ENCODE data around the gene TMEM72. TPM values are rescaled to one million over a fixed set of nuclear protein-coding genes. Genes with fewer than 3 reads are reported as not detected.

The TMEM72 gene
- total and polyA plus RNA-seq, 5 donors from 2014 or later: not detected

DNA sequence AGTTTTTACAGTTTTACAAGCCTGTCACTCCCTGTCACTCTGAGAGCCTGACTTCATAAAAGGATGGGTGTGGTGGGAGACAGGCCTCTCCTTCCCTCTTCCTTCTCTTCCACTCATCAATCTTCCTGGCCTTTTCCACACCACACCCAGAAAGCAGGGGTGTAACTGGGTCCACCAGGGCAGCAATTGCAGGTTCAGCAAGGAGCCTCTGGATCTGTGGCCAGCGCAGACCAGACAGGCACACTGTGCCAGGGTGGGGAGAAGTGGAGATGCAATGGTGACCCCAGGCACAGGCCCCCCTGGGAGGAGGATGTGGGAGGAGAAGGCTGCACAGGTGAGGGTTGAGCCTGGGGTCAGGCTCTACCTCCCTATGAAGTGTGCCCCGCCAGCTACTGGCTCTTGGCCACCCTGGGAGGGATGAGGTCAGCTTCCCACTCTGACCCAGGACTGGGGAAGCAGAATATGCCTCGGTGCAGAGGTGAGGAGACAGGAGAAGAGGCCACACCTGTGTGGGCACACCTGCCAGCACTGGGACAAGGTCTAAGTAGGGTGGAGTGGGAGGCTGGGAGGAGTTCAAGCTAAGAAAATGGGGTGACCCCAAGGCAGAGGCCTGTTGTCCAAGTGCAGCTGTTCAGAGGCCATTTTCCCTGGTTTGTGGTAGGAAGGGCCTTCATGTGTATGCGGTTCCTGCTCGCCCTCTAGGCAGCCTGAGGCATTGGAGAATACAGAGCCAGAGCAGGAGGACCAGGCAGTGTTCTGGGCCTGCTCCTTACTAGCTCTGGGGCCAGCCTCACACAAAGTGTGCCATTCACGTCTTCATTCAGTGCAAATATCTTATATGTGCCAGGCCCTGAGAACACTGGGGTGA, 20.2 kb upstream of the TMEM72 start:
- Histone ChIP-seq H3K27ac (ENCODE audit: insufficient read depth, low read length, poor library complexity, severe bottlenecking) (no peak overlapping the region), H3K9me3 (ENCODE audit: control insufficient read depth in 2 of 2, low read length in 2 of 2) (no peaks in the 10 kb centered on the region), H3K27me3 (ENCODE audit: control insufficient read depth, insufficient read depth, low read length) (no peaks in the 10 kb centered on the region), H3K36me3 (ENCODE audit: control insufficient read depth, insufficient read depth, low read length) (no peaks in the 10 kb centered on the region), H3K4me3 (ENCODE audit: low read depth, low read length) (no peak overlapping the region), H3K4me1 (ENCODE audit: control insufficient read depth, insufficient read depth, low read length, poor library complexity, severe bottlenecking) (no peaks in the 10 kb centered on the region)
- ATAC-seq (ENCODE audit: low read depth in 2 of 2): no peak
- Mint-ChIP-seq H3K4me1 (no peaks in the 10 kb centered on the region), H3K36me3 (no peaks in the 10 kb centered on the region), H3K4me3 (no peak overlapping the region), H3K27ac (peak overlapping the region in 1 of 3 donors; percentile 40), H3K27me3 (peaks cover 5% of the 10 kb centered on the region), H3K9me3 (no peaks in the 10 kb centered on the region)
- DNase-seq: no peak

DNA sequence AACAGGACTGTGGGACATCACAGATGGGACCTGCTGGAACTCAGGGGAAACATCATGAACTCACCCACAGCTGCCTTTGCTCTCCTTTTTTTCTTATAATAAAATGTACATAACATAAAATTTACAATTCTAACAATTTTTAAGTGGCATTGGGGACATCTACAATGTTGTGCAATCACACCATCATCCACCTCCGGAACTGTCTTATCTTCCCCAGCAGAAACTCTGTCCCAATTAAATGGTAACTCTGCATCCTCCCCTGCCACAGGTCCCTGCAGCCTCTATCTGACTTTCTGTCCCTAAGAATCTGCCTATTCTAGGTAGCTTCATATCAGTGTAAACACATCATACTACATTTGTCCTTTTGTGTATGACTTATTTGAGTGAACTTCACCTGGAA, 19.4 kb upstream of the TMEM72 start:
- Mint-ChIP-seq H3K27me3 (peaks cover 5% of the 10 kb centered on the region), H3K27ac (no peak overlapping the region), H3K4me1 (no peaks in the 10 kb centered on the region), H3K9me3 (no peaks in the 10 kb centered on the region), H3K36me3 (no peaks in the 10 kb centered on the region), H3K4me3 (no peak overlapping the region)
- no peak for DNase-seq
- ATAC-seq (ENCODE audit: low read depth in 2 of 2): no peak
- Histone ChIP-seq H3K4me3 (ENCODE audit: low read depth, low read length) (no peak overlapping the region), H3K4me1 (ENCODE audit: control insufficient read depth, insufficient read depth, low read length, poor library complexity, severe bottlenecking) (no peaks in the 10 kb centered on the region), H3K27me3 (ENCODE audit: control insufficient read depth, insufficient read depth, low read length) (no peaks in the 10 kb centered on the region), H3K9me3 (ENCODE audit: control insufficient read depth in 2 of 2, low read length in 2 of 2) (no peaks in the 10 kb centered on the region), H3K36me3 (ENCODE audit: control insufficient read depth, insufficient read depth, low read length) (no peaks in the 10 kb centered on the region), H3K27ac (ENCODE audit: insufficient read depth, low read length, poor library complexity, severe bottlenecking) (no peak overlapping the region)

DNA sequence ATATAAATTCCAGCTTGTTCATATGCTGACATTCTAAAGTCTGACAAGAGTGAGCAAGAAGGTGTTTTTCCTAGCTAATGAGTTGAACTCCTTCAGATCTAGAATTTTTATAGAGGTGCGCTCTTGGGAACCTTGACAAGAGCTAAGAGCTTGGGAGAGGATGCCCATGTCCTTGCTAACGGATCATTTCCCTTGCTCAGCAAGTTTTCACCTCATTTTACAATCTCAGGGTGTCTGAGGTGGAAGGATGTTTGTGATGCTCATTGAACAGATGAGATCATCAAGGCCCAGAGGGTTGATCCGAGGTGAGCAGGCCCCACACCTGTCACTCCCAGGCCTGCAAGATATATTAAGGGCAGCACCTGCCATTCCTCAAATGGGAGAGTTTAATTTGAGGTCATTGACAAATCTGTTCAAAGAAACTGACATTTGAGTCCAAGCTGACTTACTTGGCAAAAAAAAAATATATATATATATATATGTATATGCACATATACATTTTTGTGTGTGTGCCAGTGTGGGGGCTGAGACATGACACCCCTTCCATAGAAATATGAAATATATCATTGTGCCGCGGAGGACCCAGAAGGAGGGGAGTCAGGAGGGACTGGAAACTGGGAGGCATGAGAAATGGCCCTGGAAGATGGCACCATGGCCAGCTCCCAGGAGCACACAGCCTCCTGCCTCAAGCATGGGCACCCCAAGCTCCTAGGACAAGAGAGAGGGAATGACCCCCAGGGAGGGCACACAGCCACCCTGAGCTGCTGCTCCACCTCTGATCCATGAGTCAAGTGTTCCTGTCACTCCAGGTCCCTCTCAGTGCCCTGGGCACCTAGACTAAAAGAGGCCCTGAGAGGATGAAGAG, 17.3 kb upstream of the TMEM72 start:
- Mint-ChIP-seq H3K27ac (no peak overlapping the region), H3K36me3 (no peaks in the 10 kb centered on the region), H3K4me3 (no peak overlapping the region), H3K27me3 (peaks cover 5% of the 10 kb centered on the region), H3K4me1 (no peaks in the 10 kb centered on the region), H3K9me3 (peaks cover 0 to 2% (median 0%) of the 10 kb centered on the region in 7 donors)
- Histone ChIP-seq H3K9me3 (ENCODE audit: control insufficient read depth in 2 of 2, low read length in 2 of 2) (no peaks in the 10 kb centered on the region), H3K27me3 (ENCODE audit: control insufficient read depth, insufficient read depth, low read length) (no peaks in the 10 kb centered on the region), H3K36me3 (ENCODE audit: control insufficient read depth, insufficient read depth, low read length) (no peaks in the 10 kb centered on the region), H3K4me1 (ENCODE audit: control insufficient read depth, insufficient read depth, low read length, poor library complexity, severe bottlenecking) (no peaks in the 10 kb centered on the region), H3K4me3 (ENCODE audit: low read depth, low read length) (no peak overlapping the region), H3K27ac (ENCODE audit: insufficient read depth, low read length, poor library complexity, severe bottlenecking) (no peak overlapping the region)
- DNase-seq (no peak), ATAC-seq (ENCODE audit: low read depth in 2 of 2) (peak in 1 of 2 donors; percentile 7)

DNA sequence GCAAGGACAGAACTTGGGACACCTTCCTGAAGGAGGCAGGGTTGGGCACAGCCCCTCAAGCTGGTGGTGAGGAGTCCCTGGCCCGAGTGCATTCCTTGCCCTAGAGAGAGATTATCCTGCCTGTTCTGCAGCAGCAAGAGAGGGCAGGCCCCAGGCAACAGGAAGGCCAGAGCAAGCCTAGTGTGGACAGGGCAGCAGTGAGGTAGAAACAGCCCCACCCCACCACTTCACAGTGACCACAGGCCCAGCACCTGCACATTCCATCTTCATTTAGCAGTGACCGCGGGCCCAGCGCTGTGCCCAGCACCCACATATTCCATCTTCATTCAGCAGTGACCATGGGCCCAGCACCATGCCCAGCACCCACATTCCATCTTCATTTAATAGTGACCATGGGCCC, 16.4 kb upstream of the TMEM72 start:
- H3K9me3 ChIP-seq (ENCODE audit: control insufficient read depth in 2 of 2, low read length in 2 of 2): no peaks in the 10 kb centered on the region
- no peak for ATAC-seq (ENCODE audit: low read depth in 2 of 2)

DNA sequence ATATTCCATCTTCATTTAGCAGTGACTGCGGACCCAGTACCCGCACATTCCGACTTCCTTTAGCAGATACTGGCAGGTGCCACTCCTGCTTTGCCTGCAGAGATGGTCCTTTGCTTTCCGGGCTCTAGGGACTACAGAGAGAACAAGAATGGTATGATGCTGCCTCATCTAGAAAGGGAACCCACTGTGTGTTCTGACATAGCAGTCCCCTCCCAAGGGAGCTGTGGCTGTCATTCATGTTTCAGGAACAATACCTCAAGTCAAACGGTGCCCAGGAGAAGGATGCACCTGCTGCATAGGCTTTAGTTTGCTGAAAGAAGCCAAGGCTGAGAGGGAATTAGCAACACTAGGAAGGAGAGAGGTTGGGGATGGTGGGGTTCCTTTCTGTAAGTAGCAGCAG, 15.9 kb upstream of the TMEM72 start:
- ATAC-seq (ENCODE audit: low read depth in 2 of 2) (no peak), DNase-seq (no peak)
- no peaks in the 10 kb centered on the region for H3K4me1 ChIP-seq (ENCODE audit: control insufficient read depth, insufficient read depth, low read length, poor library complexity, severe bottlenecking)
- Mint-ChIP-seq H3K27me3 (peaks cover under 1% of the 10 kb centered on the region), H3K9me3 (peaks cover 0 to 2% (median 0%) of the 10 kb centered on the region in 7 donors), H3K27ac (no peak overlapping the region), H3K4me3 (no peak overlapping the region), H3K4me1 (no peaks in the 10 kb centered on the region), H3K36me3 (no peaks in the 10 kb centered on the region)
- H3K9me3 ChIP-seq (ENCODE audit: control insufficient read depth in 2 of 2, low read length in 2 of 2): no peaks in the 10 kb centered on the region
- H3K36me3 ChIP-seq (ENCODE audit: control insufficient read depth, insufficient read depth, low read length): no peaks in the 10 kb centered on the region
- no peaks in the 10 kb centered on the region for H3K27me3 ChIP-seq (ENCODE audit: control insufficient read depth, insufficient read depth, low read length)
- H3K4me3 ChIP-seq (ENCODE audit: low read depth, low read length): no peak overlapping the region
- H3K27ac ChIP-seq (ENCODE audit: insufficient read depth, low read length, poor library complexity, severe bottlenecking): no peak overlapping the region

More for the DNA sequence above, 16.4 kb upstream of the TMEM72 start:
- H3K4me1 ChIP-seq (ENCODE audit: control insufficient read depth, insufficient read depth, low read length, poor library complexity, severe bottlenecking): no peaks in the 10 kb centered on the region
- Mint-ChIP-seq H3K36me3 (no peaks in the 10 kb centered on the region), H3K27me3 (peaks cover 5% of the 10 kb centered on the region), H3K4me1 (no peaks in the 10 kb centered on the region), H3K4me3 (no peak overlapping the region), H3K27ac (no peak overlapping the region), H3K9me3 (peaks cover 0 to 2% (median 0%) of the 10 kb centered on the region in 7 donors)
- H3K36me3 ChIP-seq (ENCODE audit: control insufficient read depth, insufficient read depth, low read length): no peaks in the 10 kb centered on the region
- DNase-seq: no peak
- H3K27me3 ChIP-seq (ENCODE audit: control insufficient read depth, insufficient read depth, low read length): no peaks in the 10 kb centered on the region
- H3K4me3 ChIP-seq (ENCODE audit: low read depth, low read length): no peak overlapping the region
- no peak overlapping the region for H3K27ac ChIP-seq (ENCODE audit: insufficient read depth, low read length, poor library complexity, severe bottlenecking)

DNA sequence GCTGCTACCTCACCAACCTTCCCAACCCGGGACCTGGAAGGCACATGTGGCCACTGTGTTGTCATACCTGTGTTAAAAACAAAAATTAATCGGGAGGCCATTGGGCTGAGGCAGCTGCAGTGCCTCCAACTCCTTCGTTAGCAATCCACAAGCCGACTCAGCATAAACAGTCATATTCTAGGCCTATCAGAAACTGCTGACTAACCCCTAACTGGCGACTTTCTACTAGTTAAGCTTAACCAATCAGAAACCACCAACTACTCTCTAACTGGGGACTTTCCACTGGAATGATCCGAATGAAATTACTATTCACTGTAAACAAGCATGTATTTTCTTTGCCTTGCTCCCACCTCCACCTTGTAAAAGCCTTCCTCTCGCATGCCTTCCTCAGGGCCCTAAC, 14.1 kb upstream of the TMEM72 start:
- no peak overlapping the region for H3K4me3 ChIP-seq (ENCODE audit: low read depth, low read length)
- H3K27me3 ChIP-seq (ENCODE audit: control insufficient read depth, insufficient read depth, low read length): no peaks in the 10 kb centered on the region
- no peaks in the 10 kb centered on the region for H3K4me1 Mint-ChIP-seq
- no peaks in the 10 kb centered on the region for H3K4me1 ChIP-seq (ENCODE audit: control insufficient read depth, insufficient read depth, low read length, poor library complexity, severe bottlenecking)
- no peak overlapping the region for H3K27ac Mint-ChIP-seq
- H3K36me3 ChIP-seq (ENCODE audit: control insufficient read depth, insufficient read depth, low read length): no peaks in the 10 kb centered on the region
- no peak overlapping the region for H3K4me3 Mint-ChIP-seq
- peaks cover 4% of the 10 kb centered on the region for H3K27me3 Mint-ChIP-seq
- H3K36me3 Mint-ChIP-seq: no peaks in the 10 kb centered on the region
- H3K27ac ChIP-seq (ENCODE audit: insufficient read depth, low read length, poor library complexity, severe bottlenecking): no peak overlapping the region
- no peak for ATAC-seq (ENCODE audit: low read depth in 2 of 2)
- no peak for DNase-seq
- no peaks in the 10 kb centered on the region for H3K9me3 ChIP-seq (ENCODE audit: control insufficient read depth in 2 of 2, low read length in 2 of 2)
- H3K9me3 Mint-ChIP-seq: peaks cover 0 to 2% (median 0%) of the 10 kb centered on the region in 7 donors

DNA sequence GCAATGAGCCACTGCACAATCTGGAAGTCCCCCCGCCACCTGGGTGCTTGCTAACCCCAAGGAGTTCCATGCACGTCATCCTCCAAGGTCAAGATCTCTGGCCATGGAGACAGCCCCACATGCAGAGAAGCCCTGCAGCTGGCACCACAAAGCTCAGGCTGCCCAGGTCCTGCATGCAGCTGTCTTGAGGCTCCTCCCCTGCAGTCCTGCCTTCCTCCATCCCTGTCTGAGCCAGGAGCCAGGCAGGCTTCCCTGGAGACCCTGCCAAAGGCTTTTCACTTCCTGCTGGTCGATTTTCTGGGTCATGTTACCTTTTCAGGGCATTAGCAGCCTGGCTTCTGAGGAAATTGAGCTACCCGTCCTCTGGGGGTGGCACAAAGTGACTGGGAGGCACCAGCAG, 12.5 kb upstream of the TMEM72 start:
- H3K27me3 ChIP-seq (ENCODE audit: control insufficient read depth, insufficient read depth, low read length): no peaks in the 10 kb centered on the region
- no peak for ATAC-seq (ENCODE audit: low read depth in 2 of 2)
- H3K9me3 ChIP-seq (ENCODE audit: control insufficient read depth in 2 of 2, low read length in 2 of 2): no peaks in the 10 kb centered on the region
- Mint-ChIP-seq H3K27me3 (peaks cover 4% of the 10 kb centered on the region), H3K4me3 (no peak overlapping the region), H3K27ac (no peak overlapping the region), H3K36me3 (no peaks in the 10 kb centered on the region), H3K9me3 (peaks cover 0 to 2% (median 0%) of the 10 kb centered on the region in 7 donors), H3K4me1 (no peaks in the 10 kb centered on the region)
- H3K36me3 ChIP-seq (ENCODE audit: control insufficient read depth, insufficient read depth, low read length): no peaks in the 10 kb centered on the region
- H3K4me3 ChIP-seq (ENCODE audit: low read depth, low read length): no peak overlapping the region
- no peaks in the 10 kb centered on the region for H3K4me1 ChIP-seq (ENCODE audit: control insufficient read depth, insufficient read depth, low read length, poor library complexity, severe bottlenecking)
- H3K27ac ChIP-seq (ENCODE audit: insufficient read depth, low read length, poor library complexity, severe bottlenecking): no peak overlapping the region
- DNase-seq: no peak
